HG03066 (cell line): ENCODE data around the gene SGK2.

Source experiments
- ATAC-seq: cut with Tn5 transposase; IDR thresholded peaks from one replicate; pipeline ENCODE4 v1.9.1; 2021; ENCODE audit warnings: low read depth; ENCODE audit not compliant: unreplicated experiment

The SGK2 gene

GRCh38 chr20:43559147-43559987 is 540 bp downstream of the SGK2 start:
- no peak for ATAC-seq

GRCh38 chr20:43560974-43561373 is 2.1 kb downstream of the SGK2 start:
- no peak for ATAC-seq

GRCh38 chr20:43563429-43563828 is 4.6 kb downstream of the SGK2 start:
- ATAC-seq = no peak

- no peak for ATAC-seq
These were observed 5.2 kb downstream of the SGK2 start for GRCh38 chr20:43563991-43564390.

GRCh38 chr20:43564455-43564854 is 5.6 kb downstream of the SGK2 start:
- no peak for ATAC-seq

- no peak for ATAC-seq
These were observed 6.3 kb downstream of the SGK2 start for GRCh38 chr20:43564993-43565757.

- no peak for ATAC-seq
These were observed 6.9 kb downstream of the SGK2 start for GRCh38 chr20:43565758-43566104.

- ATAC-seq = no peak
These were observed 8.7 kb downstream of the SGK2 start for GRCh38 chr20:43567477-43567876.

GRCh38 chr20:43568706-43569105 is 9.9 kb downstream of the SGK2 start:
- ATAC-seq = no peak

GRCh38 chr20:43569282-43569681 is 10.5 kb downstream of the SGK2 start:
- ATAC-seq = no peak

GRCh38 chr20:43570496-43570895 is 11.7 kb downstream of the SGK2 start:
- no peak for ATAC-seq

GRCh38 chr20:43571310-43571709 is 12.5 kb downstream of the SGK2 start:
- no peak for ATAC-seq

GRCh38 chr20:43571771-43572170 is 12.9 kb downstream of the SGK2 start:
- no peak for ATAC-seq

- ATAC-seq = no peak
These were observed 14.1 kb downstream of the SGK2 start for GRCh38 chr20:43572891-43573290.

GRCh38 chr20:43576108-43576507 is 17.3 kb downstream of the SGK2 start:
- no peak for ATAC-seq

- no peak for ATAC-seq
These were observed 21.3 kb downstream of the SGK2 start for GRCh38 chr20:43579861-43580793.

GRCh38 chr20:43583133-43583864 is 24.5 kb downstream of the SGK2 start:
- ATAC-seq = no peak

GRCh38 chr20:43583982-43584432 is 25.2 kb downstream of the SGK2 start:
- no peak for ATAC-seq

- no peak for ATAC-seq
These were observed 25.8 kb downstream of the SGK2 start for GRCh38 chr20:43584448-43585136.

GRCh38 chr20:43586641-43587040 is 27.8 kb downstream of the SGK2 start:
- no peak for ATAC-seq
